Inflammatory macrophage treated with lipopolysaccharide for 4 hours (primary cell): ENCODE measurements around the gene PPP1R15A.
"Not testable (repeated sequence)": the region's sequence is repeated elsewhere in the genome, so short reads cannot be mapped to it uniquely, and the experiment has no call there.

ENCODE experiments used
- DNase-seq: peaks from one replicate; pipeline ENCODE4 v3.0.0-alpha.2; 2020

PPP1R15A gene

DNA sequence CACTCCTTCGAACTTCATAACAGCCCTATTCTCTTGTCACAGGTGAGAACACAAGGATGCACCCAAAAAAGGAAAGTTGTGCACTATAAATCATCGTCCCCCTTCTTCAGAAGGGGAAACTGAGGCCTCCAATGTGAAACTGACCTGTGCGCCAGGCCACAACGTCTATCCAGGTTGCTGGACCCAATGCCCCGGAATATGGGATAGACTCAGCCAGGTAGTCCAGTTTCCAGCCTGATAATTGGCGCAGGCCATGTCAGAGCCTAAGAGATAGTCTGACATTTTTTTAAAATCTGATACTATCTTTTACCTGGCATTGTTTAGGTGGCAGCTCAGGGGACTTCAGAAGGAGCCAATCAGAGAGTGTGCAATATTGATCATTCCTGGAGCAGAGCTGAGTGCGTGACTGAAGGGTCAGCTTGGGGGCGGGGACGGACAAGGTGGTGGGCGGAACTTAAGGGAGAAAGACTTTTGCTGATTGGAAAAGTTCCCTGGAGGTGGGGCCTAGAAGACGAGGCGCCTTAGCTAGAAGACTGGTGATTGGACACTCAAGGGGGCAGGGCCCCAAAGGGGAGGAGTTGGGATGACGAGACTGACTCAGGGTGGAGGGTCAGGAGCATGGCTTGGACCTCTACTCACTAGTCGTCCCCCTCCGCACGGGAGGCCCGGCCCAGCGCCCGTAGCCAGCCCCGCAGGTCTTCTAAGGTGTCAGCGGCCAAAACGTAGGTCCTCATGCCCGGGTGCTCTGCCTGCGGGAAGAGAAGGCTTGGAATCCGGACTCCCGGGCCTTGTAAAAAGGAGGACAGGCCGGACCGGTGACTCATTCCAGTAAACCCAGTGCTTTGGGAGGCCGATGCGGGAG lies 12.3 kb upstream of the PPP1R15A start:
- peak; percentile 72 for DNase-seq

DNA sequence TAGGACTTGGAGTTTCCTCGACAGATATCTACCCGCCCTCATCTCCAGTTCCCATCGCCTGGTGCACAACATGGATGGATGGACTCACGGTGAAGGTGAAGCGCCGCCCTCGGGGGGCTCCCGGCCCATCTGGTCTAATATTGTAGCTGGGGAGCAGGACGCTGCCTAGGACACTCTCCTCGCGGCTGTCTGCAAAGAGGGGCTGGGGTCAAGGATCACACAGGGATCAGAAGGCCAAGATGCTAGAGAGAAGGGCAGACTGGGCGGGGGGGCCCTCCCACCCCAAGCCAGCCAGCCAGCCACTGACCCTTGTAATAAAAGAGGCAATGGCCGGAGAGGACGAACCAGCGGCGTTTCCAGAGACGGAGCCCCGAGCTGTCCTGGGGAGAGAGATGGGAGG lies 10.9 kb upstream of the PPP1R15A start:
- no peak for DNase-seq

DNA sequence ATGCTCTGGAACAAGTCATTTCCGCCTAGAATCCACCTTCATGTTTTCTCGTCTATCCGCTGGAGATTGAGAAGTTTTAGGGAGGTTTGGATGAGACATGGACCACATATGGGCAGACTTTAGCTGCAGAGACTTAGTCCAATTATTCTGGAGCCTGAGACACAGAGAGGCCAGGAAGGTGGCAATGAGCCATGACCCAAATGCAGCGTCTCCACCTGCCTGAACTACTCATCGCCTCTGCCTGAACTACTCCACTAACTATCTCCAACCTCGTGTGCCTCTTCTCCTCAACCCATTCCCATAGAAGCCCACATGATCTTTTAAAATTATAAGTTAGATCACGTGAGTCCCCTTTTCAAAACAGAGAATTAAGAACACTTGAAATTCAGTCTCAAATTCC lies 9.4 kb upstream of the PPP1R15A start:
- DNase-seq: no peak

DNA sequence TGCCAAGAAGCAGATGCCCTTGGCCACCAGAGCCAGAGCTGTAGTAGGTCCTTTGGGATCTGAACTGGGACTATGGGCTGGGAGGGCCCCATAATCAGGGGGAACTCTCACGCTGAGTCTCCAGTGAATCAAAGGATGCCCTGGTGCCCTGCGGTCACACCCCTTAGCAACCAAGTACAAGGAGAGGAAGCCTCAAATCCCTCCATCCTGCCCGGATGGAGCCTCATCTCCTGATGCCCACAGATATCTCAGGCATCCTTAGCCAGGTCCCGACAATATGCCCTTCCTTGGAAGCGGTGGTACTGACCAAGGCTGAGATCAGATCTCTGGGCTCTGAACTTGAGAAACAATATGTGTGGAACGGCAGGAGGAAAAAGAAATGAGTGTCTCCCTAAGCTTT lies 5.5 kb upstream of the PPP1R15A start:
- no peak for DNase-seq

GRCh38 chr19:48867123-48867745 lies 5.0 kb upstream of the PPP1R15A start:
- DNase-seq: no peak

- DNase-seq: no peak
These were observed 4.5 kb upstream of the PPP1R15A start for GRCh38 chr19:48867746-48868113.

GRCh38 chr19:48868114-48868886 lies 3.9 kb upstream of the PPP1R15A start, which contains the start of gene PLEKHA4:
Gene PLEKHA4 (minus strand): TSS chr19:48868617. CDS start chr19:48867620, 997 bp downstream.
- DNase-seq: peak; percentile 69

GRCh38 chr19:48870048-48870447 lies 2.2 kb upstream of the PPP1R15A start:
- peak; percentile 60 for DNase-seq

DNA sequence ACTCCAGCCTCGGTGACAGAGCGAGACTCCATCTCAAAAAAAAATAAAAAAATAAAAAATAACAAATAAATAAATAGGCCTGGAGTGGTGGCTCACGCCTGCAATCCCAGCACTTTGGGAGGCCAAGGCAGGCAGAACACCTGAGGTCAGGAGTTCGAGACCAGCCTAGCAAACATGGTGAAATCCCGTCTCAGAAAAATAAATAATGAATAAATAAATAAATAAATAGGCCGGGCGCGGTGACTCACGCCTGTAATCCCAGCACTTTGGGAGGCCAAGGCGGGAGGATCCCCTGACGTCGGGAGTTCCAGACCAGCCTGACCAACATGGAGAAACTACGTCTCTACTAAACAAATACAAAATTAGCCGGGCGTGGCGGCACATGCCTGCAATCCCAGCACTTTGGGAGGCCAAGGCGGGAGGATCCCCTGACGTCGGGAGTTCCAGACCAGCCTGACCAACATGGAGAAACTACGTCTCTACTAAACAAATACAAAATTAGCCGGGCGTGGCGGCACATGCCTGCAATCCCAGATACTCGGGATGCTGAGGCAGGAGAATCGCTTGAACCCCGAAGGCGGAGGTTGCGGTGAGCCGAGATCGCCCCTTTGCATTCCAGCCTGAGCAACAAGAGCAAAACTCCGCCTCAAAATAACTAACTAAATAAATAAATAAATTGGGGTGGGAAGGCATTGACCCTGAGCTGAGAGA lies 595 bp upstream of the PPP1R15A start:
- not testable (repeated sequence) for DNase-seq

GRCh38 chr19:48872884-48873475 lies 759 bp downstream of the PPP1R15A start:
- DNase-seq: peak; percentile 95

DNA sequence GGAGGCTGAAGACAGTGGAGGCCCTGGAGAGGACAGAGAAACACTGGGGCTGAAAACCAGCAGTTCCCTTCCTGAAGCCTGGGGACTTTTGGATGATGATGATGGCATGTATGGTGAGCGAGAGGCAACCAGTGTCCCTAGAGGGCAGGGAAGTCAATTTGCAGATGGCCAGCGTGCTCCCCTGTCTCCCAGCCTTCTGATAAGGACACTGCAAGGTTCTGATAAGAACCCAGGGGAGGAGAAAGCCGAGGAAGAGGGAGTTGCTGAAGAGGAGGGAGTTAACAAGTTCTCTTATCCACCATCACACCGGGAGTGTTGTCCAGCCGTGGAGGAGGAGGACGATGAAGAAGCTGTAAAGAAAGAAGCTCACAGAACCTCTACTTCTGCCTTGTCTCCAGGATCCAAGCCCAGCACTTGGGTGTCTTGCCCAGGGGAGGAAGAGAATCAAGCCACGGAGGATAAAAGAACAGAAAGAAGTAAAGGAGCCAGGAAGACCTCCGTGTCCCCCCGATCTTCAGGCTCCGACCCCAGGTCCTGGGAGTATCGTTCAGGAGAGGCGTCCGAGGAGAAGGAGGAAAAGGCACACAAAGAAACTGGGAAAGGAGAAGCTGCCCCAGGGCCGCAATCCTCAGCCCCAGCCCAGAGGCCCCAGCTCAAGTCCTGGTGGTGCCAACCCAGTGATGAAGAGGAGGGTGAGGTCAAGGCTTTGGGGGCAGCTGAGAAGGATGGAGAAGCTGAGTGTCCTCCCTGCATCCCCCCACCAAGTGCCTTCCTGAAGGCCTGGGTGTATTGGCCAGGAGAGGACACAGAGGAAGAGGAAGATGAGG lies 1.5 kb downstream of the PPP1R15A start:
- DNase-seq: peak; percentile 53

DNA sequence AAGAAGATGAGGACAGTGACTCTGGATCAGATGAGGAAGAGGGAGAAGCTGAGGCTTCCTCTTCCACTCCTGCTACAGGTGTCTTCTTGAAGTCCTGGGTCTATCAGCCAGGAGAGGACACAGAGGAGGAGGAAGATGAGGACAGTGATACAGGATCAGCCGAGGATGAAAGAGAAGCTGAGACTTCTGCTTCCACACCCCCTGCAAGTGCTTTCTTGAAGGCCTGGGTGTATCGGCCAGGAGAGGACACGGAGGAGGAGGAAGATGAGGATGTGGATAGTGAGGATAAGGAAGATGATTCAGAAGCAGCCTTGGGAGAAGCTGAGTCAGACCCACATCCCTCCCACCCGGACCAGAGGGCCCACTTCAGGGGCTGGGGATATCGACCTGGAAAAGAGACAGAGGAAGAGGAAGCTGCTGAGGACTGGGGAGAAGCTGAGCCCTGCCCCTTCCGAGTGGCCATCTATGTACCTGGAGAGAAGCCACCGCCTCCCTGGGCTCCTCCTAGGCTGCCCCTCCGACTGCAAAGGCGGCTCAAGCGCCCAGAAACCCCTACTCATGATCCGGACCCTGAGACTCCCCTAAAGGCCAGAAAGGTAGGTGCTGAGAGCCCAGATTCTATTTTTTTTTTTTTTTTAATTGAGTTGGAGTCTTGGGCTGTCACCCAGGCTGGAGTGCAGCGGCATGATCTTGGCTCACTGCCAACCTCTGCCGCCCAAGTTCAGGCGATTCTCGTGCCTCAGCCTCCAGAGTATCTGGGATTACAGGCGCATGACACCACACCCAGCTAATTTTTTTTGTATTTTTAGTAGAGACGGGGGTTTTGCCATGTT lies 2.3 kb downstream of the PPP1R15A start:
- DNase-seq: peak; percentile 83

- not testable (repeated sequence) for DNase-seq
These were observed 4.1 kb downstream of the PPP1R15A start for GRCh38 chr19:48876043-48876981.

GRCh38 chr19:48877855-48878195 lies 5.6 kb downstream of the PPP1R15A start:
- no peak for DNase-seq

DNA sequence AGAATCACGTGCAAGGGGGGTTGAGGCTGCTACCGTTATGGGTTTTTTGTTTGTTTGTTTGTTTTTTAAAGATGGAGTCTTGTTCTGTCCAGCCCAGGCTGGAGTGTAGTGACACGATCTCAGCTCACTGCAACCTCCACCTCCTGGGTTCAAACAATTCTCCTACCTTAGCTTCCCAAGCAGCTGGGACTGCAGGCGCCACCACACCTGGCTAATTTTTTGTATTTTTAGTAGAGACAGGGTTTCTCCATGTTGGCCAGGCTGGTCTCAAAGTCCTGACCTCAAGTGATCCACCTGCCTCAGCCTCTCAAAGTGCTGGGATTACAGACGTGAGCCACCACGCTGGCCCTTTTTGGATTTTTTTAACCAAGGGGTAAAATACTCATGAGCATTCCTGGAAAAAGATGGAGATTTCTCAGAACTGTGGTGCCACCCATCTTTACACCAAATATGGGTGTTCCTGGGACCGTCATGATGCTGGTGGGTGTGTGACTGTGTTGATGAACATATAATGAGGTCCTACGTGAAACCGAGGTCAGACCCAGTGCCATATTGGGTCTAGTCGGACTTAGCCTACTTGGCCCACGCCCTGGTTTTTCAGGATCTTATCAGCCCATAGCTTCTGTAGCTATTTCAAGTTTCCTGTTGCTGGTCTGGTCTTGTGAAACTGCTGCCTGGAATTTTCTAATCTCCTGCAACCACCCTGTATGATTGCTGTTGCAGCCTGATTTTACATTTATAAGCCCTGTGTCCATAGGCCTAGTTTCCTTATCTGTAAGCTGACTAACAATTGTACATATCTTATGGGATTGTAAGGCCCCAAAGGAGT lies 6.2 kb downstream of the PPP1R15A start:
- DNase-seq: peak; percentile 78

DNA sequence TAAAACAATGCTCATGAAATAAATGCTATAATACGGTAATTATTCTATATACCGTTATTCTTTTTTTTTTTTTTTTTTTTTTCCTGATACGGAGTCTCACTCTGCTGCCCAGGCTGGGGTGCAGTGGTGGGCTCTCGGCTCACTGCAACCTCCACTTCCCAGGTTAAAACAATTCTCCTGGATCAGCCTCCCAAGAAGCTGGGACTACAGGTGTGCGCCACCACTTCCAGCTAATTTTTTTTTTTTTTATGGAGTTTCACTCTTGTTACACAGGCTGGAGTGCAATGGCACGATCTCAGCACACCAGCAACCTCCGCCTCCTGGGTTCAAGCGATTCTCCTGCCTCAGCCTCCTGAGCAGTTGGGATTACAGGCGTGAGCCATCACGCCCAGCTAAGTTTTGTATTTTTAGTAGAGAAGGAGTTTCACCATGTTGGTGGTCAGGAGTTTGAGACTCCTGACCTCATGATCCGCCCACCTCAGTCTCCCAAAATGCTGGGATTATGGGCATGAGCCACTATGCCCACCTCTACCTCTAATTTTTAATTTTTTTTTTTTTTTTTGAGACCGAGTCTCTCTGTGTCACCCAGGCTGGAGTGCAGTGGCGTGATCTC lies 6.9 kb downstream of the PPP1R15A start:
- DNase-seq: no peak

DNA sequence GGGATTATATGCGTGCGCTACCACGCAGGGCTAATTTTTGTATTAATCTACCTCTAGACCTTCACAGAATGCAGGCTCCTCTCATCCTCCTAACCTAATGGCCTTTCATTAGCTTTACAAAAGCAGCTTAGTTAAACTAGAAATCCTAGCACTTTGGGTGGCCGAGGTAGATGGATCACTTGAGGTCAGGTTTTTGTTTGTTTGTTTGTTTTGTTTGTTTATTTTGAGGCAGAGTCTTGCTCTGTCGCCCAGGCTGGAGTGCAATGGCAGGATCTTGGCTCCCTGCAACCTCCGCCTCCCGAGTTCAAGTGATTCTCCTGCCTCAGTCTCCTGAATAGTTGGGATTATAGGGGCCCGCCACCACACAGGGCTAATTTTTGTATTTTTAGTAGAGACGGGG lies 7.5 kb downstream of the PPP1R15A start:
- DNase-seq: not testable (repeated sequence)
